Measurements from ENCODE around the gene SHANK3. TPM values are rescaled to one million over a fixed set of nuclear protein-coding genes. Genes with fewer than 3 reads are reported as not detected.

SHANK3 gene
- total and polyA plus RNA-seq, 2 donors (not counting 3 experiments of a cell fraction or from before 2014, with no cell fraction given): 26.1 to 158 TPM

- CTCF ChIA-PET: interaction anchor here (1.2 to 1.7 kb wide), 2 partner anchors 9 to 12 kb away, joined by 8 read pairs; no protein-coding TSS in a partner anchor
- no peak for FAIRE-seq
Measured at GRCh38 chr22:50633086-50633485, 39.5 kb upstream of the SHANK3 start.

More at GRCh38 chr22:50633086-50633485, 39.5 kb upstream of the SHANK3 start:
- no peak overlapping the region for H3K9ac ChIP-seq (replicated peaks; ENCODE audit: extremely low read depth, insufficient read depth, low read length)
- peaks cover 7% of the 10 kb centered on the region for H3K4me1 ChIP-seq (ENCODE audit: control insufficient read depth, extremely low read depth, insufficient read depth, low read length)
- BruUV-seq (replicated peaks): no TSS peak
- H4K20me1 ChIP-seq (replicated peaks; ENCODE audit: control insufficient read depth, extremely low read depth, insufficient read depth, low read length): no peaks in the 10 kb centered on the region
- no peaks in the 10 kb centered on the region for H3K9me3 ChIP-seq (replicated peaks; ENCODE audit: control insufficient read depth, insufficient read depth, low read length)
- H3K79me2 ChIP-seq (ENCODE audit: control insufficient read depth, insufficient read depth, low read length): no peaks in the 10 kb centered on the region
- intact Hi-C loops (cut with micrococcal nuclease): no loop called here
- H3K27me3 ChIP-seq (ENCODE audit: control insufficient read depth in 2 of 2, insufficient read depth in 2 of 2, low read length in 2 of 2): no peaks in the 10 kb centered on the region
- H3K27ac ChIP-seq (ENCODE audit: insufficient read depth, low read depth, low read length): no peak overlapping the region
- no peak overlapping the region for H2AFZ ChIP-seq (ENCODE audit: low read depth, low read length)
- no peaks in the 10 kb centered on the region for H3K9me1 ChIP-seq (replicated peaks; ENCODE audit: control insufficient read depth, extremely low read depth, insufficient read depth, low read length)
- H3K4me2 ChIP-seq (ENCODE audit: insufficient read depth, low read length): no peak overlapping the region
- POLR2A ChIA-PET: no interaction called here
- no peak for DNase-seq (ENCODE audit: low read depth, low spot score)
- H3K36me3 ChIP-seq (ENCODE audit: control insufficient read depth in 2 of 2, extremely low read depth in 1 of 2, insufficient read depth in 2 of 2, low read length in 2 of 2): no peaks in the 10 kb centered on the region
- dilution Hi-C loops (cut with MboI; ENCODE audit: extremely low pct_ligation_motif_present, low sequenced_read_pairs): no loop called here
- H3K4me3 ChIP-seq (replicated peaks in 1 of 3; ENCODE audit: insufficient read depth in 1 of 3, low read depth in 1 of 3, low read length in 3 of 3): no peak overlapping the region
- no peak for TF ChIP-seq POLR2AphosphoS5 (IDR thresholded peaks at IDR 0.05; ENCODE audit: insufficient read depth, low read depth, low read length)
- TF ChIP-seq FOS (IDR thresholded peaks at IDR 0.05; ENCODE audit: borderline replicate concordance, insufficient read depth, low read length): no peak
- no peak for TF ChIP-seq POLR2A (IDR thresholded peaks at IDR 0.05; ENCODE audit: low read depth, low read length)
- no peak for TF ChIP-seq MYC (IDR thresholded peaks at IDR 0.05; ENCODE audit: low read depth, low read length)
- TF ChIP-seq CTCF (IDR thresholded peaks at IDR 0.05; ENCODE audit: extremely low read depth in 1 of 2, insufficient read depth in 1 of 2, low read depth in 1 of 2, low read length in 2 of 2): no peak
- no peak for TF ChIP-seq MAX (IDR thresholded peaks at IDR 0.05; ENCODE audit: insufficient read depth, insufficient read length)
- TF ChIP-seq JUN (IDR thresholded peaks at IDR 0.05; ENCODE audit: borderline replicate concordance, insufficient read depth, insufficient read length, low read depth): no peak
- no peak for TF ChIP-seq EZH2 (IDR thresholded peaks at IDR 0.05; ENCODE audit: borderline replicate concordance, low read depth, low read length, severe bottlenecking)
- no peak for TF ChIP-seq GATA2 (IDR thresholded peaks at IDR 0.05; ENCODE audit: insufficient read depth, insufficient read length, low read depth, low read length)

Data from endothelial cell of umbilical vein (primary cell).